ENCODE measurements around the gene TRMT6. TPM values are rescaled to one million over a fixed set of nuclear protein-coding genes. Genes with fewer than 3 reads are reported as not detected.

The TRMT6 gene
- total RNA-seq, 4 donors from 2014 or later = 16.5 to 27.5 (median 19.0) TPM

GRCh38 chr20:5973971-5974370 is 23.6 kb upstream of the TRMT6 start:
- TF ChIP-seq POLR2A (IDR thresholded peaks at IDR 0.05) (no peak), CTCF (IDR thresholded peaks at IDR 0.05 in 4 of 5, conservative IDR thresholded peaks at IDR 0.05 in 1 of 5) (no peak)
- no peak for DNase-seq
- Histone ChIP-seq H3K4me3 (no peak overlapping the region), H3K36me3 (peaks cover 0 to 46% of the 10 kb centered on the region in 2 donors), H3K9me3 (no peaks in the 10 kb centered on the region), H3K27me3 (no peaks in the 10 kb centered on the region), H3K4me1 (no peaks in the 10 kb centered on the region), H3K27ac (no peak overlapping the region)
- no peak for ATAC-seq
- in situ Hi-C loops (cut with MboI; ENCODE audit: low sequenced_read_pairs in 4 of 4) (loop anchor here in 2 of 4 donors (25.0 kb wide), 2 partner anchors 113 to 412 kb away; no protein-coding TSS in a partner anchor), intact Hi-C loops (cut with DNase I; ENCODE audit: low total_unique reads) (no loop called here)

- H3K27ac ChIP-seq = no peak overlapping the region
- no peak for TF ChIP-seq POLR2A (IDR thresholded peaks at IDR 0.05)
- no peak for TF ChIP-seq CTCF (IDR thresholded peaks at IDR 0.05 in 4 of 5, conservative IDR thresholded peaks at IDR 0.05 in 1 of 5)
- no peak overlapping the region for H3K4me3 ChIP-seq
- peaks cover 0 to 51% of the 10 kb centered on the region in 2 donors for H3K36me3 ChIP-seq
- DNase-seq = no peak
- no peaks in the 10 kb centered on the region for H3K4me1 ChIP-seq
- no peak for ATAC-seq
- H3K27me3 ChIP-seq = no peaks in the 10 kb centered on the region
- intact Hi-C loops (cut with DNase I; ENCODE audit: low total_unique reads) = no loop called here
- in situ Hi-C loops (cut with MboI; ENCODE audit: low sequenced_read_pairs in 4 of 4) = loop anchor here in 2 of 4 donors (25.0 kb wide), 2 partner anchors 114 to 411 kb away; no protein-coding TSS in a partner anchor
- H3K9me3 ChIP-seq = no peaks in the 10 kb centered on the region
Measured at GRCh38 chr20:5973172-5973571, 22.8 kb upstream of the TRMT6 start.

GRCh38 chr20:5971203-5971602 is 20.9 kb upstream of the TRMT6 start:
- no peak for TF ChIP-seq POLR2A (IDR thresholded peaks at IDR 0.05)
- no peak for TF ChIP-seq CTCF (IDR thresholded peaks at IDR 0.05 in 4 of 5, conservative IDR thresholded peaks at IDR 0.05 in 1 of 5)
- Histone ChIP-seq H3K4me1 (no peaks in the 10 kb centered on the region), H3K9me3 (no peaks in the 10 kb centered on the region), H3K4me3 (no peak overlapping the region), H3K36me3 (peaks cover 0 to 35% of the 10 kb centered on the region in 2 donors), H3K27ac (no peak overlapping the region), H3K27me3 (no peaks in the 10 kb centered on the region)
- intact Hi-C loops (cut with DNase I; ENCODE audit: low total_unique reads) (no loop called here), in situ Hi-C loops (cut with MboI; ENCODE audit: low sequenced_read_pairs in 4 of 4) (loop anchor here in 2 of 4 donors (25.0 kb wide), 2 partner anchors 116 to 409 kb away; no protein-coding TSS in a partner anchor)
- ATAC-seq (no peak), DNase-seq (no peak)

GRCh38 chr20:5970381-5970780 is 20.0 kb upstream of the TRMT6 start:
- in situ Hi-C loops (cut with MboI; ENCODE audit: low sequenced_read_pairs in 4 of 4) = loop anchor here in 2 of 4 donors (25.0 kb wide), 2 partner anchors 117 to 408 kb away; no protein-coding TSS in a partner anchor
- H3K9me3 ChIP-seq = no peaks in the 10 kb centered on the region
- no peak for TF ChIP-seq CTCF (IDR thresholded peaks at IDR 0.05 in 4 of 5, conservative IDR thresholded peaks at IDR 0.05 in 1 of 5)
- no peak for TF ChIP-seq POLR2A (IDR thresholded peaks at IDR 0.05)
- peaks cover 0 to 35% of the 10 kb centered on the region in 2 donors for H3K36me3 ChIP-seq
- intact Hi-C loops (cut with DNase I; ENCODE audit: low total_unique reads) = no loop called here
- no peaks in the 10 kb centered on the region for H3K4me1 ChIP-seq
- no peaks in the 10 kb centered on the region for H3K27me3 ChIP-seq
- H3K4me3 ChIP-seq = no peak overlapping the region
- DNase-seq = no peak
- ATAC-seq = no peak
- H3K27ac ChIP-seq = no peak overlapping the region

- DNase-seq = no peak
- TF ChIP-seq CTCF (IDR thresholded peaks at IDR 0.05 in 4 of 5, conservative IDR thresholded peaks at IDR 0.05 in 1 of 5) (no peak), POLR2A (IDR thresholded peaks at IDR 0.05) (no peak)
- no peak overlapping the region for H3K27ac ChIP-seq
- no peaks in the 10 kb centered on the region for H3K4me1 ChIP-seq
- in situ Hi-C loops (cut with MboI; ENCODE audit: low sequenced_read_pairs in 4 of 4) (loop anchor here in 2 of 4 donors (25.0 kb wide), 2 partner anchors 117 to 408 kb away; no protein-coding TSS in a partner anchor), intact Hi-C loops (cut with DNase I; ENCODE audit: low total_unique reads) (no loop called here)
- ATAC-seq = no peak
- H3K9me3 ChIP-seq = no peaks in the 10 kb centered on the region
- no peak overlapping the region for H3K4me3 ChIP-seq
- H3K36me3 ChIP-seq = peaks cover 0 to 33% of the 10 kb centered on the region in 2 donors
- no peaks in the 10 kb centered on the region for H3K27me3 ChIP-seq
Measured at GRCh38 chr20:5969940-5970339, 19.6 kb upstream of the TRMT6 start.
